ENCODE results near the gene VSIG2.

Gene VSIG2

DNA sequence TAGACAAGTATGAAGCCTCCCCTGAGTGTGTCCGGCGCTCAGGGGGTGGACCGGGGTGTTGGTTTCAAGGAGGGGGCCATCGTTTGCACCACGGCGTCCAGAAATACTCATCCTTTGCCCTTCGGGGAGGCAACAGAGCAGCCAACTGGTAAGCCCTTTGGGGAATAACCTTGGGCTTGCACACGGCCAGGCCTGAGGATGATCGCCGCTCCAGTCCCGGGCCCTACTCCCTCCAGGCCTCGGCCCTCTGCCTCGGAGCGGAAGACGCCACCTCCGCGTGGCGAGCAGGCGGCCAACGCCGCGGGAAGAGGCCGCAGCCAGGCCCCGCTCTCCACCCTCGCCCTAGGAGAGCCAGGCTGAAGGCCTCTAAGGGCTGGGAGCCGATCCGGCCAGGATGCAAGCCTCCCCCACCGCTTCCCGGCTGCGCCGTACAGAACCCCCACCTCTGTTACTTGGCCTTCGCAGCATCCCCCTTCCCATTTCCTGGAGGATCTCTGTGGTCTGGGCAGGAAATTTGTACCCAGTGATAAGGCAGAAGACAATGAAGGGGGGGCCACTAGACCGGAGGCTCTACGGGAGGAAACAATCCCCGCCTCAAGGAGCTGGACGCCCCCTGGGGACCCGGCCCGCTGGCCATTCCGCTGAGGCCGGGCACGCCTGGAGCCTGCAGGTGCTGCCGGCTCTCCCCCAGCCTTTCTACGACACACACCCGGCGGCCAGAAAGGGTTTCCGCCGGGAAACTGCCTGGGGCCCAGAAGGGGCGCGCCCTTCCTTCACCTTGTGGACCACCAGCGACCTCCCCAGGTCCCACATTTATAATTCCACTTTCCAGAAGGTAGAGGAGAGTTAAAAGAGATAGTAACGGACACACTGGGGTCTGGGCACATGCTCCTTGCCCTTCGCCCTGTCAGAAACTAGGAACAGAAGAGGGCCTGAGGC is 7.5 kb upstream of the VSIG2 start:
- DNase-seq (ENCODE audit: low spot score) = peak; percentile 65
- in situ Hi-C loops (cut with MboI; ENCODE audit: low pct_unique_long_range_greater_than_20kb, low sequenced_read_pairs, unreplicated experiment) = loop anchor here (5.0 kb wide), 1 partner anchor 87 kb away; the partner anchor contains the start of genes SIAE and SPA17
- TF ChIP-seq, protein P1, sequence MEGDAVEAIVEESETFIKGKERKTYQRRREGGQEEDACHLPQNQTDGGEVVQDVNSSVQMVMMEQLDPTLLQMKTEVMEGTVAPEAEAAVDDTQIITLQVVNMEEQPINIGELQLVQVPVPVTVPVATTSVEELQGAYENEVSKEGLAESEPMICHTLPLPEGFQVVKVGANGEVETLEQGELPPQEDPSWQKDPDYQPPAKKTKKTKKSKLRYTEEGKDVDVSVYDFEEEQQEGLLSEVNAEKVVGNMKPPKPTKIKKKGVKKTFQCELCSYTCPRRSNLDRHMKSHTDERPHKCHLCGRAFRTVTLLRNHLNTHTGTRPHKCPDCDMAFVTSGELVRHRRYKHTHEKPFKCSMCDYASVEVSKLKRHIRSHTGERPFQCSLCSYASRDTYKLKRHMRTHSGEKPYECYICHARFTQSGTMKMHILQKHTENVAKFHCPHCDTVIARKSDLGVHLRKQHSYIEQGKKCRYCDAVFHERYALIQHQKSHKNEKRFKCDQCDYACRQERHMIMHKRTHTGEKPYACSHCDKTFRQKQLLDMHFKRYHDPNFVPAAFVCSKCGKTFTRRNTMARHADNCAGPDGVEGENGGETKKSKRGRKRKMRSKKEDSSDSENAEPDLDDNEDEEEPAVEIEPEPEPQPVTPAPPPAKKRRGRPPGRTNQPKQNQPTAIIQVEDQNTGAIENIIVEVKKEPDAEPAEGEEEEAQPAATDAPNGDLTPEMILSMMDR (IDR thresholded peaks at IDR 0.05; ENCODE audit: extremely low read depth, insufficient read depth, missing control alignments) = no peak

DNA sequence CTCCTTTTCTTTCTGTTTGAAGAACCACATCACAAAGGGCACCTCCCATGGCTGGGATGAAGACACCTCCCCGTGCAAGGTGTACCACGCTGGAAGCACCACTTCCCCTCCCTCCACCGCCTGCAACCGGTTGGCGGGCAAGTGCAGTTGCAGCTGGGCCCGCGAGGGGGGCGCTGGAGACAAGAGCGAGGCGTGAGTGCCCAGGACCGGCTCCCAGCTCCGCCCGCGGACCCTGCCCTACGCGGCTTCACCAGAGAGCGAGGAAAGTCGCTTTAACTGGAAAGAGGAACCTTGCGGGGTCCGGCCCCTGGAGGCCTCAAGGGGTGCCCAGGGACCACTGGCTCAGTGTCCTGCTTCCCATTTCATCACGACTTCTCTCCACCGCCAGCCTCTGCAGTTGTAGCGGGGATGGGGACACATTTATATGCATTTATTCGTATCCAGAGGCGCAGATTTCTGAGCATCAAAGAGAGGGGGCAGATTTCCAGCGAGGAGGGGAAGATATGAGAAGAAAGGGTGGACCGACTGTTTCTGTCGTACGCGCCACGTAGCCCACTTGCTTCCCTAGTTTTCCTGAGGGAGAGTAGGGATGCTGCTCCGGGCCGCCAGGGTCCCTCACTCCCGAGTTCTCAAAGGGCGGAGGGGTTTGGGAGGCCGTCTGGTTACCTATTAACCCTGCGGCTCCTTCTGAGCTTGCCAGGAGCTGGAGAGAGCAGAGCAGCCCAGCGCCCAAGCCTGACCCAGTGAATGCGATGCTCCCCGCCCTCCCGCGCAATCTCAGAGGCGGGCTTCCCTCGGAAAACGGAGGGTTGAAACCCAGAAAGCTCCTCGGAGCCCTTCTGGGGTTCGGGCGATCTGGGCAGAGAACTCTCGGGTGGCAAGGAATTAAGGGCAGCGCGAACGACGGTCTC is 6.6 kb upstream of the VSIG2 start:
- in situ Hi-C loops (cut with MboI; ENCODE audit: low pct_unique_long_range_greater_than_20kb, low sequenced_read_pairs, unreplicated experiment) = no loop called here
- peak; percentile 83 for DNase-seq (ENCODE audit: low spot score)
- TF ChIP-seq, protein P1 (IDR thresholded peaks at IDR 0.05; ENCODE audit: extremely low read depth, insufficient read depth, missing control alignments) = peak; percentile 91

DNA sequence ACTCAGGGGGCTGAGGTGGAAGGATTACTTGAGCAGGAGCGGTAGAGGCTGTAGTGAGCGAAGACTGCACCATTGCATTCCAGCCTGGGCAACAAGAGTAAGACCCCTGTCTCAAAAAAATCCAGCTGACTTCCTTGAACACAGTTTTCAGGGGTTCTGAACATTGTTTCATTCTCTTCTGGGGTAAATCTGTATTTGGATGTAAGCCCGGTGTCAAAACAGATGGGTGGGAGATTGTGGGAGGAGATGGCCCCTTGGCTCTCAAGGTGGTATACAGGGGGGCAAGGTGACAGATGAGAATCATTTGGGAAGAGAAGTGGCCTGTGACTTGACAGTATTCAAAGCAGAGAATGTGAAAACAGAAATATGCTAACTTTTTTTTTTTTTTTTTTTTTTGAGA is 5.3 kb upstream of the VSIG2 start:
- TF ChIP-seq, protein P1 (IDR thresholded peaks at IDR 0.05; ENCODE audit: extremely low read depth, insufficient read depth, missing control alignments) = no peak
- no peak for DNase-seq (ENCODE audit: low spot score)
- in situ Hi-C loops (cut with MboI; ENCODE audit: low pct_unique_long_range_greater_than_20kb, low sequenced_read_pairs, unreplicated experiment) = no loop called here

DNA sequence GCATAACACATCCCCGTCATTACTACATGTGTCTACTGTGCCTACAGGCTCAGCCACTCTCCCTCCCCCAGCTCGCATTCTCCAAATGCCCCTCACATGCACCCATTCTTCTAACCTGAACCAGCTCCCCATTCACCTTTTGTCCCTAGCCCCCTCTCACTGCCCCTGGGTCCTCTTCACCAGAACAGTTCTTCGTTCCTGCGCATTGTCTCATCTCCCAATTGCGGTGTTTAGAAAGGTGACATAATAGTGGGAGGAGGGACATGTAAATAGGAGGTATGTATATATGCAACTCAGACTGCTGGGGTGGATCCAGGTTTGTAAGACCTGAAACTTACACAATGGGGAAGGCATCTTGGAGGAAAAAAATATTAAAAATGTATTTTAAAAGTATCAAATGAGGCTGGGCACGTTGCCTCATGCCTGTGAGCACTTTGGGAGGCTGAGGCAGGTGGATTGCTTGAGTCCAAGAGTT is 4.7 kb upstream of the VSIG2 start:
- TF ChIP-seq, protein P1 (IDR thresholded peaks at IDR 0.05; ENCODE audit: extremely low read depth, insufficient read depth, missing control alignments) = no peak
- no peak for DNase-seq (ENCODE audit: low spot score)
- in situ Hi-C loops (cut with MboI; ENCODE audit: low pct_unique_long_range_greater_than_20kb, low sequenced_read_pairs, unreplicated experiment) = no loop called here

DNA sequence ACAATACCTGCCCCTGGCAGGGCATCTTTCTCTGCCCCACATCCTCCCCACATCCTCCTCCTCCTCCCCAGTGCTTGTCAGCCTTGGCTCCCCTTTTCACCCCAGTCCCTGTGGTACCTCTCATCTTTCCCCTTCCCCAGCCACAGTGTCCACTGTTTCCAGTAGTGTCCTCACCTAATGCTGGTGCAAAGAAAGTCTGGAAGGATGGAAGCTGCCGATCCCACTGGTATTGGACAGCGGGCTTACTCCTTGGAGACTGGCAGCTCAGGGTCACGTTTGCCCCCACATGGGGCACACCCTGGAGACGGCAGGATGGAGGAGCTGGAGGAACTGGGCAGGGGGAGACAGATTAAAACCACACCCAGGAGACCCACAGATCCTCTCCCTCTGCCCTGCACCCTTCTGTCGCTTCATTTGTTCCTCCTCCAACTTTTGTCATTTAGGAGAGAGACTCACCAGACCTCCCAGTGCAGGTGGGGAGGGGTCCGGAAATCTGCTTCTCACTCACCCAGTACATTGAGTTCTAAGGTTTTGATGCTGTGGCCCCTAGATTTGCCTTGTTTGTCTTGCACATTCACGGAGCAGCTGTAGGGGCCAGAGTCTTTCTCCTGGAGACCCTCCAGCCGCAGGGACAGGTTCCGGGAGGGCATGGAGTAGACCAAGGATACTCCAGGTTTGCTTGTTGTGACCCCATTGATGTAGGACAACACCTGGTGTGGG is 4.1 kb upstream of the VSIG2 start:
- in situ Hi-C loops (cut with MboI; ENCODE audit: low pct_unique_long_range_greater_than_20kb, low sequenced_read_pairs, unreplicated experiment) = no loop called here
- no peak for DNase-seq (ENCODE audit: low spot score)
- TF ChIP-seq, protein P1 (IDR thresholded peaks at IDR 0.05; ENCODE audit: extremely low read depth, insufficient read depth, missing control alignments) = no peak

DNA sequence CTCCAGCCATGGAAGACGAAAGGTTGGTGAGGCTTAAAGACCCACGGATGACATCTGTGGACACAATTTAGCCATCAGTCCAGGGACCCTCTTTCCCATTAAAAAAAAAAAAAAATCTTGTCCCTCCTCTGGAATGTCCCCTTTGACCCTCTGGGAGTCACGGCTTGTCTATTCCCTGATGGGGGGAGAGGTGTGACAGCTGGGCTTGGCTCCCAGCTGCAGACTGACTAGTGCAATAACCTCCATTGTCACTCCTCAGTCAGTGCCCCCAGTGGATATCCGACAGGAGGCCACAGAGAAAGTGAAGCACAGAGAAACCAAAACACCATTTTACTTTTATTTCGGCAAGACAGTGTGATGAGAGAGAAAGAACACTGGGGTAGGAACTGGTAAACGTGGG is 2.7 kb upstream of the VSIG2 start:
- in situ Hi-C loops (cut with MboI; ENCODE audit: low pct_unique_long_range_greater_than_20kb, low sequenced_read_pairs, unreplicated experiment) = no loop called here
- no peak for DNase-seq (ENCODE audit: low spot score)
- TF ChIP-seq, protein P1 (IDR thresholded peaks at IDR 0.05; ENCODE audit: extremely low read depth, insufficient read depth, missing control alignments) = no peak
